ENCODE results near the gene PRKCD.

GRCh38 chr3:53134631-53135232 is 26.3 kb upstream of the PRKCD start:
- TF ChIP-seq CTCF (conservative IDR thresholded peaks at IDR 0.05; ENCODE audit: low read depth, low read length): peak; percentile 83
- no peak for TF ChIP-seq POLR2A (IDR thresholded peaks at IDR 0.05; ENCODE audit: low read depth, low read length)
- peak; percentile 79 for TF ChIP-seq SMC3 (IDR thresholded peaks at IDR 0.05; ENCODE audit: low read depth, low read length)
- TF ChIP-seq MXI1 (IDR thresholded peaks at IDR 0.05; ENCODE audit: borderline replicate concordance, low read depth, low read length): no peak

All from IMR-90 (cell line).